GM21825 (cell line): Measurements from ENCODE around the gene HMGCS1.
"Not testable (repeated sequence)": the region's sequence is repeated elsewhere in the genome, so short reads cannot be mapped to it uniquely, and the experiment has no call there.

Experiments used
- ATAC-seq: cut with Tn5 transposase; IDR thresholded peaks from one replicate; pipeline ENCODE4 v1.9.1; 2021; ENCODE audit warnings: mild to moderate bottlenecking, moderate library complexity; ENCODE audit not compliant: unreplicated experiment

The HMGCS1 gene

GRCh38 chr5:43279548-43280274, 33.5 kb downstream of the HMGCS1 start:
- ATAC-seq: no peak

- ATAC-seq: no peak
These were observed 37.8 kb downstream of the HMGCS1 start for GRCh38 chr5:43275391-43275790.

GRCh38 chr5:43274435-43275114, 38.6 kb downstream of the HMGCS1 start:
- ATAC-seq: no peak

GRCh38 chr5:43273552-43273951, 39.7 kb downstream of the HMGCS1 start:
- ATAC-seq: no peak

- ATAC-seq: no peak
These were observed 42.6 kb downstream of the HMGCS1 start for GRCh38 chr5:43270645-43271044.

GRCh38 chr5:43268188-43268820, 44.9 kb downstream of the HMGCS1 start:
- peak; percentile 80 for ATAC-seq

- ATAC-seq: not testable (repeated sequence)
These were observed 50.9 kb downstream of the HMGCS1 start for GRCh38 chr5:43262269-43262668.

GRCh38 chr5:43258116-43258515, 55.1 kb downstream of the HMGCS1 start:
- ATAC-seq: no peak

GRCh38 chr5:43256261-43256966, 56.8 kb downstream of the HMGCS1 start:
- ATAC-seq: no peak

- ATAC-seq: peak; percentile 49
These were observed 57.5 kb downstream of the HMGCS1 start for GRCh38 chr5:43255704-43256103.

GRCh38 chr5:43251754-43252153, 61.5 kb downstream of the HMGCS1 start:
- no peak for ATAC-seq

GRCh38 chr5:43245724-43246385, 67.4 kb downstream of the HMGCS1 start:
- ATAC-seq: peak; percentile 52

GRCh38 chr5:43244823-43245565, 68.2 kb downstream of the HMGCS1 start:
- ATAC-seq: peak; percentile 69

GRCh38 chr5:43243270-43243669, 69.9 kb downstream of the HMGCS1 start:
- no peak for ATAC-seq

GRCh38 chr5:43242196-43242595, 71.0 kb downstream of the HMGCS1 start:
- ATAC-seq: no peak
